AG08395 (cell line): Measurements from ENCODE around the gene CMTM3.

Experiments used
- DNase-seq: peaks from one replicate; pipeline ENCODE4 v3.0.0; 2012; ENCODE audit warnings: mixed read lengths, low spot score

The CMTM3 gene

GRCh38 chr16:66635406-66635805 lies 30.9 kb downstream of the CMTM3 start:
- no peak for DNase-seq

GRCh38 chr16:66636199-66636598 lies 31.7 kb downstream of the CMTM3 start:
- no peak for DNase-seq

GRCh38 chr16:66637806-66638205 lies 33.3 kb downstream of the CMTM3 start:
- DNase-seq = no peak

GRCh38 chr16:66639091-66639885 lies 34.8 kb downstream of the CMTM3 start:
- no peak for DNase-seq

- no peak for DNase-seq
Measured at GRCh38 chr16:66640724-66641314, 36.3 kb downstream of the CMTM3 start.

- DNase-seq = no peak
Measured at GRCh38 chr16:66641387-66641786, 36.9 kb downstream of the CMTM3 start.

- DNase-seq = no peak
Measured at GRCh38 chr16:66647866-66648265, 43.4 kb downstream of the CMTM3 start.

- no peak for DNase-seq
Measured at GRCh38 chr16:66649167-66649566, 44.7 kb downstream of the CMTM3 start.

GRCh38 chr16:66649636-66650205 lies 45.2 kb downstream of the CMTM3 start:
- DNase-seq = no peak

GRCh38 chr16:66650707-66651473 lies 46.4 kb downstream of the CMTM3 start:
- DNase-seq = peak; percentile 84

- DNase-seq = no peak
Measured at GRCh38 chr16:66651474-66651765, 46.9 kb downstream of the CMTM3 start.

- no peak for DNase-seq
Measured at GRCh38 chr16:66651965-66652364, 47.5 kb downstream of the CMTM3 start.

GRCh38 chr16:66652661-66653360 lies 48.3 kb downstream of the CMTM3 start:
- no peak for DNase-seq

- DNase-seq = no peak
Measured at GRCh38 chr16:66653581-66654350, 49.3 kb downstream of the CMTM3 start.

- no peak for DNase-seq
Measured at GRCh38 chr16:66656547-66656946, 52.0 kb downstream of the CMTM3 start.

- DNase-seq = no peak
Measured at GRCh38 chr16:66658143-66658859, 53.8 kb downstream of the CMTM3 start.

GRCh38 chr16:66658860-66659190 lies 54.3 kb downstream of the CMTM3 start:
- no peak for DNase-seq

- DNase-seq = peak; percentile 88
Measured at GRCh38 chr16:66660422-66661209, 56.1 kb downstream of the CMTM3 start.

- no peak for DNase-seq
Measured at GRCh38 chr16:66661210-66661560, 56.7 kb downstream of the CMTM3 start.

GRCh38 chr16:66661671-66662346 lies 57.3 kb downstream of the CMTM3 start:
- DNase-seq = peak; percentile 32
